ENCODE measurements around the gene TBX15.

Gene TBX15

GRCh38 chr1:118948846-118949245, 39.3 kb downstream of the TBX15 start:
- H3K36me3 ChIP-seq (ENCODE audit: insufficient read depth), result no peaks in the 10 kb centered on the region
- H4K20me1 ChIP-seq (ENCODE audit: insufficient read depth), result no peaks in the 10 kb centered on the region
- H3K4me2 ChIP-seq, result no peak overlapping the region
- H2AFZ ChIP-seq (ENCODE audit: low read depth), result no peak overlapping the region
- no peaks in the 10 kb centered on the region for H3K27me3 ChIP-seq (ENCODE audit: insufficient read depth, low read depth)
- H3K27ac ChIP-seq, result no peak overlapping the region
- no peak overlapping the region for H3K4me3 ChIP-seq (IDR thresholded peaks at IDR 0.05; ENCODE audit: insufficient read depth, low read depth, low read length)
- no peaks in the 10 kb centered on the region for H3K4me1 ChIP-seq (ENCODE audit: low read depth, poor library complexity, severe bottlenecking)
- no peak for TF ChIP-seq CTCF (conservative IDR thresholded peaks at IDR 0.05; ENCODE audit: low read depth, low read length)
- no peaks in the 10 kb centered on the region for H3K79me2 ChIP-seq (ENCODE audit: insufficient read depth, low read depth)
- H3K9ac ChIP-seq, result no peak overlapping the region

GRCh38 chr1:118948351-118948750, 39.8 kb downstream of the TBX15 start:
- H3K9ac ChIP-seq, result no peak overlapping the region

GRCh38 chr1:118947790-118948189, 40.4 kb downstream of the TBX15 start:
- no peaks in the 10 kb centered on the region for H3K4me1 ChIP-seq (ENCODE audit: low read depth, poor library complexity, severe bottlenecking)
- no peak overlapping the region for H3K27ac ChIP-seq
- no peak overlapping the region for H3K9ac ChIP-seq
- H3K79me2 ChIP-seq (ENCODE audit: insufficient read depth, low read depth), result no peaks in the 10 kb centered on the region
- H2AFZ ChIP-seq (ENCODE audit: low read depth), result no peak overlapping the region
- H3K36me3 ChIP-seq (ENCODE audit: insufficient read depth), result no peaks in the 10 kb centered on the region
- no peak for TF ChIP-seq CTCF (conservative IDR thresholded peaks at IDR 0.05; ENCODE audit: low read depth, low read length)
- H3K27me3 ChIP-seq (ENCODE audit: insufficient read depth, low read depth), result no peaks in the 10 kb centered on the region
- H4K20me1 ChIP-seq (ENCODE audit: insufficient read depth), result no peaks in the 10 kb centered on the region
- H3K4me3 ChIP-seq (IDR thresholded peaks at IDR 0.05; ENCODE audit: insufficient read depth, low read depth, low read length), result no peak overlapping the region
- H3K4me2 ChIP-seq, result no peak overlapping the region

More at GRCh38 chr1:118948351-118948750, 39.8 kb downstream of the TBX15 start:
- Histone ChIP-seq H3K4me3 (IDR thresholded peaks at IDR 0.05; ENCODE audit: insufficient read depth, low read depth, low read length) (no peak overlapping the region), H3K4me2 (no peak overlapping the region), H2AFZ (ENCODE audit: low read depth) (no peak overlapping the region), H3K27me3 (ENCODE audit: insufficient read depth, low read depth) (no peaks in the 10 kb centered on the region), H3K4me1 (ENCODE audit: low read depth, poor library complexity, severe bottlenecking) (no peaks in the 10 kb centered on the region), H4K20me1 (ENCODE audit: insufficient read depth) (no peaks in the 10 kb centered on the region), H3K79me2 (ENCODE audit: insufficient read depth, low read depth) (no peaks in the 10 kb centered on the region), H3K27ac (no peak overlapping the region), H3K36me3 (ENCODE audit: insufficient read depth) (no peaks in the 10 kb centered on the region)
- no peak for TF ChIP-seq CTCF (conservative IDR thresholded peaks at IDR 0.05; ENCODE audit: low read depth, low read length)

- no peak for TF ChIP-seq CTCF (conservative IDR thresholded peaks at IDR 0.05; ENCODE audit: low read depth, low read length)
- H3K27ac ChIP-seq, result no peak overlapping the region
- no peaks in the 10 kb centered on the region for H4K20me1 ChIP-seq (ENCODE audit: insufficient read depth)
- no peak overlapping the region for H3K4me2 ChIP-seq
- no peaks in the 10 kb centered on the region for H3K4me1 ChIP-seq (ENCODE audit: low read depth, poor library complexity, severe bottlenecking)
- no peak overlapping the region for H2AFZ ChIP-seq (ENCODE audit: low read depth)
- H3K4me3 ChIP-seq (IDR thresholded peaks at IDR 0.05; ENCODE audit: insufficient read depth, low read depth, low read length), result no peak overlapping the region
- no peaks in the 10 kb centered on the region for H3K36me3 ChIP-seq (ENCODE audit: insufficient read depth)
- H3K9ac ChIP-seq, result no peak overlapping the region
- no peaks in the 10 kb centered on the region for H3K27me3 ChIP-seq (ENCODE audit: insufficient read depth, low read depth)
- H3K79me2 ChIP-seq (ENCODE audit: insufficient read depth, low read depth), result no peaks in the 10 kb centered on the region
These were observed 41.0 kb downstream of the TBX15 start for GRCh38 chr1:118947003-118947765.

Measured in KMS-11 (cell line).